HepG2 (cell line): ENCODE results near the gene CDYL. TPM values are rescaled to one million over a fixed set of nuclear protein-coding genes. Genes with fewer than 3 reads are reported as not detected.
A peak's percentile ranks its signal among the peaks of the same experiment; 100 is the strongest.

Experiments
- DBP ChIP-seq: sonication (generic); formaldehyde crosslinking; IDR thresholded peaks from 2 replicates; pipeline ENCODE4 v1.4.0; 2020; ENCODE audit warnings: missing genetic modification reagents; ENCODE audit errors: not compliant biosample characterization
- GMEB2 ChIP-seq: IDR thresholded peaks from 2 replicates; pipeline ENCODE4 v1.6.1; 2016; ENCODE audit warnings: missing biosample characterization, missing genetic modification reagents, low read depth
- RNF219 ChIP-seq: sonication (generic); formaldehyde crosslinking; IDR thresholded peaks from 2 replicates; pipeline ENCODE4 v1.5.0; 2020; ENCODE audit warnings: mild to moderate bottlenecking, missing genetic modification reagents
- SRSF1 ChIP-seq: fragments of 200-400 bp; formaldehyde crosslinking; optimal IDR thresholded peaks from 2 replicates; pipeline ENCODE3; 2017; ENCODE audit warnings: mild to moderate bottlenecking, low read depth, low read length, moderate library complexity
- YEATS2 ChIP-seq: sonication (generic); formaldehyde crosslinking; IDR thresholded peaks from 2 replicates; pipeline ENCODE4 v1.4.0; 2020; ENCODE audit warnings: missing genetic modification reagents, borderline replicate concordance
- ZFP90 ChIP-seq: sonication (generic); formaldehyde crosslinking; IDR thresholded peaks from 2 replicates; pipeline ENCODE4 v1.8.0; 2022; ENCODE audit warnings: missing genetic modification reagents, mild to moderate bottlenecking, inconsistent platforms, borderline replicate concordance
- ZNF101 ChIP-seq: sonication (generic); formaldehyde crosslinking; IDR thresholded peaks from 2 replicates; pipeline ENCODE4 v1.4.0; 2020; ENCODE audit warnings: mild to moderate bottlenecking, low read depth, missing genetic modification reagents, borderline replicate concordance
- ZNF33A ChIP-seq: sonication (generic); formaldehyde crosslinking; IDR thresholded peaks from 2 replicates; pipeline ENCODE4 v1.5.1; 2020; ENCODE audit warnings: missing genetic modification reagents, mild to moderate bottlenecking, moderate library complexity, borderline replicate concordance
- ZNF558 ChIP-seq: sonication (generic); formaldehyde crosslinking; IDR thresholded peaks from 2 replicates; pipeline ENCODE4 v1.9.0; 2022; ENCODE audit warnings: mild to moderate bottlenecking, missing genetic modification reagents, borderline replicate concordance
- ZNF572 ChIP-seq: sonication (generic); formaldehyde crosslinking; IDR thresholded peaks from 2 replicates; pipeline ENCODE4 v1.5.1; 2020; ENCODE audit warnings: mild to moderate bottlenecking, missing genetic modification reagents
- ZNF639 ChIP-seq: conservative IDR thresholded peaks from 2 replicates; pipeline ENCODE4 v1.6.1; 2018; ENCODE audit warnings: missing genetic modification reagents
- polyA plus RNA-seq, 8 experiments: library from polyadenylated mRNA; depleted of rRNA in 3 of 8; stranded (reverse) in 7 of 8; unstranded in 1 of 8; fragments of >200 nt; fragmentation: Illumina TruSeq in 4 of 8; extraction: Trizol in 4 of 8; gene quantifications; 2 replicates each; pipeline versions ENCODE4 v1.2.1 to v1.2.3, GENCODE V29; 2011 to 2016; ENCODE audit warnings: low read depth in 4 of 8, missing spikeins in 1 of 8, mixed read lengths in 1 of 8; ENCODE audit not compliant: insufficient read depth in 1 of 8
- total RNA-seq, 5 experiments: library from RNA; depleted of rRNA; stranded (reverse); fragments of >200 nt; fragmentation: Illumina TruSeq; extraction: Trizol; gene quantifications; 2 replicates each; pipeline ENCODE4 v1.2.3, GENCODE V29; 2016; ENCODE audit warnings: low read depth in 1 of 5
- TF ChIP-seq, protein P1 (sequence below): sonication (generic); formaldehyde crosslinking; IDR thresholded peaks from 2 replicates; pipeline ENCODE4 v1.4.0; 2020; ENCODE audit warnings: mild to moderate bottlenecking, missing genetic modification reagents, borderline replicate concordance
- TF ChIP-seq, protein P2 (sequence below), 2 experiments: sonication (generic) in 1 of 2; formaldehyde crosslinking in 1 of 2; IDR thresholded peaks; 2 replicates each; pipeline versions ENCODE4 v1.4.0 to v1.6.1; 2018 to 2020; ENCODE audit warnings: missing genetic modification reagents in 2 of 2, borderline replicate concordance in 1 of 2, low read depth in 1 of 2, mild to moderate bottlenecking in 1 of 2, missing biosample characterization in 1 of 2

The CDYL gene
- total and polyA plus RNA-seq, 2 of the 13 experiments (the other 11 are each of a cell fraction or from before 2014, with no cell fraction given): 22.8 to 105 TPM

- peak; percentile 86 for TF ChIP-seq DBP (CRISPR knock-in tag)
- peak; percentile 79 for TF ChIP-seq YEATS2
- no peak; the same call in 1 of the 2 replicates for TF ChIP-seq ZFP90
- TF ChIP-seq ZNF33A: no peak
- TF ChIP-seq, protein P1, sequence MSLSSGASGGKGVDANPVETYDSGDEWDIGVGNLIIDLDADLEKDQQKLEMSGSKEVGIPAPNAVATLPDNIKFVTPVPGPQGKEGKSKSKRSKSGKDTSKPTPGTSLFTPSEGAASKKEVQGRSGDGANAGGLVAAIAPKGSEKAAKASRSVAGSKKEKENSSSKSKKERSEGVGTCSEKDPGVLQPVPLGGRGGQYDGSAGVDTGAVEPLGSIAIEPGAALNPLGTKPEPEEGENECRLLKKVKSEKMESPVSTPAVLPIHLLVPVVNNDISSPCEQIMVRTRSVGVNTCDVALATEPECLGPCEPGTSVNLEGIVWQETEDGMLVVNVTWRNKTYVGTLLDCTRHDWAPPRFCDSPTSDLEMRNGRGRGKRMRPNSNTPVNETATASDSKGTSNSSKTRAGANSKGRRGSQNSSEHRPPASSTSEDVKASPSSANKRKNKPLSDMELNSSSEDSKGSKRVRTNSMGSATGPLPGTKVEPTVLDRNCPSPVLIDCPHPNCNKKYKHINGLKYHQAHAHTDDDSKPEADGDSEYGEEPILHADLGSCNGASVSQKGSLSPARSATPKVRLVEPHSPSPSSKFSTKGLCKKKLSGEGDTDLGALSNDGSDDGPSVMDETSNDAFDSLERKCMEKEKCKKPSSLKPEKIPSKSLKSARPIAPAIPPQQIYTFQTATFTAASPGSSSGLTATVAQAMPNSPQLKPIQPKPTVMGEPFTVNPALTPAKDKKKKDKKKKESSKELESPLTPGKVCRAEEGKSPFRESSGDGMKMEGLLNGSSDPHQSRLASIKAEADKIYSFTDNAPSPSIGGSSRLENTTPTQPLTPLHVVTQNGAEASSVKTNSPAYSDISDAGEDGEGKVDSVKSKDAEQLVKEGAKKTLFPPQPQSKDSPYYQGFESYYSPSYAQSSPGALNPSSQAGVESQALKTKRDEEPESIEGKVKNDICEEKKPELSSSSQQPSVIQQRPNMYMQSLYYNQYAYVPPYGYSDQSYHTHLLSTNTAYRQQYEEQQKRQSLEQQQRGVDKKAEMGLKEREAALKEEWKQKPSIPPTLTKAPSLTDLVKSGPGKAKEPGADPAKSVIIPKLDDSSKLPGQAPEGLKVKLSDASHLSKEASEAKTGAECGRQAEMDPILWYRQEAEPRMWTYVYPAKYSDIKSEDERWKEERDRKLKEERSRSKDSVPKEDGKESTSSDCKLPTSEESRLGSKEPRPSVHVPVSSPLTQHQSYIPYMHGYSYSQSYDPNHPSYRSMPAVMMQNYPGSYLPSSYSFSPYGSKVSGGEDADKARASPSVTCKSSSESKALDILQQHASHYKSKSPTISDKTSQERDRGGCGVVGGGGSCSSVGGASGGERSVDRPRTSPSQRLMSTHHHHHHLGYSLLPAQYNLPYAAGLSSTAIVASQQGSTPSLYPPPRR (CRISPR knock-in tag): peak; percentile 50
- TF ChIP-seq ZNF101: no peak
- TF ChIP-seq SRSF1: peak; percentile 29
- 0 out of 2 replicates have a peak, but pooled peaks have one; percentile 46 for TF ChIP-seq RNF219 (CRISPR knock-in tag)
- TF ChIP-seq ZNF639: no peak; the same call in 1 of the 2 replicates
- TF ChIP-seq, protein P2, sequence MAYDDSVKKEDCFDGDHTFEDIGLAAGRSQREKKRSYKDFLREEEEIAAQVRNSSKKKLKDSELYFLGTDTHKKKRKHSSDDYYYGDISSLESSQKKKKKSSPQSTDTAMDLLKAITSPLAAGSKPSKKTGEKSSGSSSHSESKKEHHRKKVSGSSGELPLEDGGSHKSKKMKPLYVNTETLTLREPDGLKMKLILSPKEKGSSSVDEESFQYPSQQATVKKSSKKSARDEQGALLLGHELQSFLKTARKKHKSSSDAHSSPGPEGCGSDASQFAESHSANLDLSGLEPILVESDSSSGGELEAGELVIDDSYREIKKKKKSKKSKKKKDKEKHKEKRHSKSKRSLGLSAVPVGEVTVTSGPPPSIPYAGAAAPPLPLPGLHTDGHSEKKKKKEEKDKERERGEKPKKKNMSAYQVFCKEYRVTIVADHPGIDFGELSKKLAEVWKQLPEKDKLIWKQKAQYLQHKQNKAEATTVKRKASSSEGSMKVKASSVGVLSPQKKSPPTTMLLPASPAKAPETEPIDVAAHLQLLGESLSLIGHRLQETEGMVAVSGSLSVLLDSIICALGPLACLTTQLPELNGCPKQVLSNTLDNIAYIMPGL (CRISPR knock-in tag; IDR thresholded peaks at IDR 0.05; ENCODE audit: borderline replicate concordance in 1 of 2, low read depth in 1 of 2): peak; percentile 56 to 93; a peak in 3 of 4 replicates
- 0 out of 2 replicates have a peak, but pooled peaks have one; percentile 51 for TF ChIP-seq ZNF572
- peak; percentile 69 for TF ChIP-seq GMEB2 (CRISPR knock-in tag)
- no peak; the same call in 1 of the 2 replicates for TF ChIP-seq ZNF558 (CRISPR knock-in tag)
Measured at GRCh38 chr6:5003604-5004372, 227.6 kb downstream of the CDYL start, which contains the start of gene RPP40 (continued).
